ENCODE data around the gene OLIG3. TPM values are rescaled to one million over a fixed set of nuclear protein-coding genes. Genes with fewer than 3 reads are reported as not detected.

OLIG3 gene
- total RNA-seq, result 0.05 TPM
- 0.09 TPM for polyA plus RNA-seq
- long read RNA-seq, donor 1, result 0 reads
- long read RNA-seq, donor 2, result 0 reads
- long read RNA-seq, donor 3, result 0 reads
- long read RNA-seq, donor 4, result 0 reads
- long read RNA-seq, donor 5, result 0 reads
- long read RNA-seq, donor 6, result 0 reads
- long read RNA-seq, donor 7, result 0 reads
- long read RNA-seq, donor 8, result 0 reads
- long read RNA-seq, donor 9, result 0 reads
- long read RNA-seq, donor 10, result 0 reads

- Histone ChIP-seq H3K9me3 (ENCODE audit: control insufficient read depth in 2 of 2, insufficient read depth in 1 of 2, low read length in 1 of 2) (peaks cover 4 to 26% of the 10 kb centered on the region in 2 donors), H3K27ac (ENCODE audit: low read depth in 1 of 2, low read length in 1 of 2) (no peak within 1 kb of the TSS), H3K4me3 (ENCODE audit: low read length in 2 of 2) (no peak within 1 kb of the TSS), H3K36me3 (ENCODE audit: control insufficient read depth in 2 of 2, insufficient read depth in 2 of 2, low read length in 1 of 2) (no peaks in the 10 kb centered on the region), H3K4me1 (ENCODE audit: control insufficient read depth in 2 of 2, insufficient read depth in 2 of 2, low read length in 2 of 2) (peaks cover 0 to 44% of the 10 kb centered on the region in 2 donors), H3K27me3 (ENCODE audit: control insufficient read depth in 2 of 2, insufficient read depth in 1 of 2, low read length in 1 of 2) (peaks cover 86 to 100% of the 10 kb centered on the region in 2 donors)
- WGBS, result 9% methylated on average over 23 of the region's 23 CpGs
- DNase-seq (ENCODE audit: low read depth in 6 of 9, low spot score in 9 of 9), result peak in 1 of 9 donors; percentile 69
Observed at GRCh38 chr6:137494281-137494987, at the start of gene OLIG3. Gene OLIG3 (minus strand): TSS chr6:137494394. CDS start chr6:137494170, 224 bp downstream.

GRCh38 chr6:137543114-137543513 lies 48.9 kb upstream of the OLIG3 start:
- H3K27ac ChIP-seq (ENCODE audit: low read depth in 1 of 2, low read length in 1 of 2), result no peak overlapping the region
- no peaks in the 10 kb centered on the region for H3K36me3 ChIP-seq (ENCODE audit: control insufficient read depth in 2 of 2, insufficient read depth in 2 of 2, low read length in 1 of 2)
- no peak for DNase-seq (ENCODE audit: low read depth in 6 of 9, low spot score in 9 of 9)
- no peaks in the 10 kb centered on the region for H3K27me3 ChIP-seq (ENCODE audit: control insufficient read depth in 2 of 2, insufficient read depth in 1 of 2, low read length in 1 of 2)
- H3K4me1 ChIP-seq (ENCODE audit: control insufficient read depth in 2 of 2, insufficient read depth in 2 of 2, low read length in 2 of 2), result no peaks in the 10 kb centered on the region
- 50% methylated on average over 2 of the region's 2 CpGs for WGBS
- no peak overlapping the region for H3K4me3 ChIP-seq (ENCODE audit: low read length in 2 of 2)
- H3K9me3 ChIP-seq (ENCODE audit: control insufficient read depth in 2 of 2, insufficient read depth in 1 of 2, low read length in 1 of 2), result no peaks in the 10 kb centered on the region

- H3K27me3 ChIP-seq (ENCODE audit: control insufficient read depth in 2 of 2, insufficient read depth in 1 of 2, low read length in 1 of 2), result no peaks in the 10 kb centered on the region
- H3K27ac ChIP-seq (ENCODE audit: low read depth in 1 of 2, low read length in 1 of 2), result no peak overlapping the region
- 94% methylated on average over 1 of the region's 1 CpG for WGBS
- DNase-seq (ENCODE audit: low read depth in 6 of 9, low spot score in 9 of 9), result no peak
- H3K4me1 ChIP-seq (ENCODE audit: control insufficient read depth in 2 of 2, insufficient read depth in 2 of 2, low read length in 2 of 2), result no peaks in the 10 kb centered on the region
- no peak overlapping the region for H3K4me3 ChIP-seq (ENCODE audit: low read length in 2 of 2)
- no peaks in the 10 kb centered on the region for H3K36me3 ChIP-seq (ENCODE audit: control insufficient read depth in 2 of 2, insufficient read depth in 2 of 2, low read length in 1 of 2)
- no peaks in the 10 kb centered on the region for H3K9me3 ChIP-seq (ENCODE audit: control insufficient read depth in 2 of 2, insufficient read depth in 1 of 2, low read length in 1 of 2)
Observed at GRCh38 chr6:137542713-137543112, 48.5 kb upstream of the OLIG3 start.

- Histone ChIP-seq H3K9me3 (ENCODE audit: control insufficient read depth in 2 of 2, insufficient read depth in 1 of 2, low read length in 1 of 2) (no peaks in the 10 kb centered on the region), H3K4me1 (ENCODE audit: control insufficient read depth in 2 of 2, insufficient read depth in 2 of 2, low read length in 2 of 2) (no peaks in the 10 kb centered on the region), H3K36me3 (ENCODE audit: control insufficient read depth in 2 of 2, insufficient read depth in 2 of 2, low read length in 1 of 2) (no peaks in the 10 kb centered on the region), H3K27ac (ENCODE audit: low read depth in 1 of 2, low read length in 1 of 2) (no peak overlapping the region), H3K27me3 (ENCODE audit: control insufficient read depth in 2 of 2, insufficient read depth in 1 of 2, low read length in 1 of 2) (no peaks in the 10 kb centered on the region), H3K4me3 (ENCODE audit: low read length in 2 of 2) (no peak overlapping the region)
- WGBS, result 97% methylated on average over 4 of the region's 4 CpGs
- no peak for DNase-seq (ENCODE audit: low read depth in 6 of 9, low spot score in 9 of 9)
Observed at GRCh38 chr6:137541534-137542063, 47.4 kb upstream of the OLIG3 start.

GRCh38 chr6:137536104-137536773 lies 42.0 kb upstream of the OLIG3 start:
- Histone ChIP-seq H3K4me1 (ENCODE audit: control insufficient read depth in 2 of 2, insufficient read depth in 2 of 2, low read length in 2 of 2) (no peaks in the 10 kb centered on the region), H3K4me3 (ENCODE audit: low read length in 2 of 2) (no peak overlapping the region), H3K9me3 (ENCODE audit: control insufficient read depth in 2 of 2, insufficient read depth in 1 of 2, low read length in 1 of 2) (no peaks in the 10 kb centered on the region), H3K27ac (ENCODE audit: low read depth in 1 of 2, low read length in 1 of 2) (no peak overlapping the region), H3K36me3 (ENCODE audit: control insufficient read depth in 2 of 2, insufficient read depth in 2 of 2, low read length in 1 of 2) (no peaks in the 10 kb centered on the region), H3K27me3 (ENCODE audit: control insufficient read depth in 2 of 2, insufficient read depth in 1 of 2, low read length in 1 of 2) (no peaks in the 10 kb centered on the region)
- peak in 3 of 9 donors; percentile 6 to 53 (median 9) for DNase-seq (ENCODE audit: low read depth in 6 of 9, low spot score in 9 of 9)
- WGBS, result 61% methylated on average over 6 of the region's 6 CpGs

GRCh38 chr6:137531376-137532092 lies 37.3 kb upstream of the OLIG3 start:
- H3K4me1 ChIP-seq (ENCODE audit: control insufficient read depth in 2 of 2, insufficient read depth in 2 of 2, low read length in 2 of 2), result no peaks in the 10 kb centered on the region
- no peaks in the 10 kb centered on the region for H3K9me3 ChIP-seq (ENCODE audit: control insufficient read depth in 2 of 2, insufficient read depth in 1 of 2, low read length in 1 of 2)
- H3K27ac ChIP-seq (ENCODE audit: low read depth in 1 of 2, low read length in 1 of 2), result no peak overlapping the region
- no peak for DNase-seq (ENCODE audit: low read depth in 6 of 9, low spot score in 9 of 9)
- no peak overlapping the region for H3K4me3 ChIP-seq (ENCODE audit: low read length in 2 of 2)
- no peaks in the 10 kb centered on the region for H3K36me3 ChIP-seq (ENCODE audit: control insufficient read depth in 2 of 2, insufficient read depth in 2 of 2, low read length in 1 of 2)
- H3K27me3 ChIP-seq (ENCODE audit: control insufficient read depth in 2 of 2, insufficient read depth in 1 of 2, low read length in 1 of 2), result no peaks in the 10 kb centered on the region
- 93% methylated on average over 7 of the region's 7 CpGs for WGBS

- Histone ChIP-seq H3K4me1 (ENCODE audit: control insufficient read depth in 2 of 2, insufficient read depth in 2 of 2, low read length in 2 of 2) (no peaks in the 10 kb centered on the region), H3K36me3 (ENCODE audit: control insufficient read depth in 2 of 2, insufficient read depth in 2 of 2, low read length in 1 of 2) (no peaks in the 10 kb centered on the region), H3K4me3 (ENCODE audit: low read length in 2 of 2) (no peak overlapping the region), H3K27ac (ENCODE audit: low read depth in 1 of 2, low read length in 1 of 2) (no peak overlapping the region), H3K27me3 (ENCODE audit: control insufficient read depth in 2 of 2, insufficient read depth in 1 of 2, low read length in 1 of 2) (no peaks in the 10 kb centered on the region), H3K9me3 (ENCODE audit: control insufficient read depth in 2 of 2, insufficient read depth in 1 of 2, low read length in 1 of 2) (no peaks in the 10 kb centered on the region)
- DNase-seq (ENCODE audit: low read depth in 6 of 9, low spot score in 9 of 9), result no peak
- WGBS, result 95% methylated on average over 1 of the region's 1 CpG
Observed at GRCh38 chr6:137530404-137530803, 36.2 kb upstream of the OLIG3 start.

- no peak for DNase-seq (ENCODE audit: low read depth in 6 of 9, low spot score in 9 of 9)
- WGBS, result 56% methylated on average over 7 of the region's 7 CpGs
- Histone ChIP-seq H3K4me1 (ENCODE audit: control insufficient read depth in 2 of 2, insufficient read depth in 2 of 2, low read length in 2 of 2) (no peaks in the 10 kb centered on the region), H3K9me3 (ENCODE audit: control insufficient read depth in 2 of 2, insufficient read depth in 1 of 2, low read length in 1 of 2) (no peaks in the 10 kb centered on the region), H3K27me3 (ENCODE audit: control insufficient read depth in 2 of 2, insufficient read depth in 1 of 2, low read length in 1 of 2) (peaks cover 5 to 33% of the 10 kb centered on the region in 2 donors), H3K4me3 (ENCODE audit: low read length in 2 of 2) (no peak overlapping the region), H3K27ac (ENCODE audit: low read depth in 1 of 2, low read length in 1 of 2) (no peak overlapping the region), H3K36me3 (ENCODE audit: control insufficient read depth in 2 of 2, insufficient read depth in 2 of 2, low read length in 1 of 2) (no peaks in the 10 kb centered on the region)
Observed at GRCh38 chr6:137522831-137523230, 28.6 kb upstream of the OLIG3 start.
